ENCODE results near the gene MAPKAPK3. TPM values are rescaled to one million over a fixed set of nuclear protein-coding genes. Genes with fewer than 3 reads are reported as not detected.
"Not testable (repeated sequence)": the region's sequence is repeated elsewhere in the genome, so short reads cannot be mapped to it uniquely, and the experiment has no call there.

MAPKAPK3 gene
- total RNA-seq, 1 experiment from 2014 or later, result 88.2 TPM

GRCh38 chr3:50687916-50688315 lies 71.0 kb downstream of the MAPKAPK3 start:
- peaks cover 27% of the 10 kb centered on the region; the same call in 1 of the 2 replicates for H3K79me2 ChIP-seq (ENCODE audit: low read depth)
- no TSS peak for BruUV-seq (replicated peaks)
- H3K4me1 ChIP-seq (replicated peaks; ENCODE audit: insufficient read depth), result no peaks in the 10 kb centered on the region
- intact Hi-C loops (cut with micrococcal nuclease; ENCODE audit: unreplicated experiment), result no loop called here
- H3K27me3 ChIP-seq (ENCODE audit: insufficient read depth, low read depth), result no peaks in the 10 kb centered on the region
- CTCF ChIA-PET, result interaction anchor here (0.6 kb wide), 1 partner anchor 13 kb away, joined by 3 read pairs; the partner anchor contains the start of gene DOCK3
- TF ChIP-seq EZH2 (IDR thresholded peaks at IDR 0.05; ENCODE audit: low read depth) (no peak), CTCF (conservative IDR thresholded peaks at IDR 0.05) (no peak)
- no peaks in the 10 kb centered on the region for H3K9me3 ChIP-seq (ENCODE audit: insufficient read depth, low read depth)
- no peaks in the 10 kb centered on the region for H3K36me3 ChIP-seq (ENCODE audit: low read depth)
- no peak overlapping the region for H3K4me3 ChIP-seq
- H3F3A ChIP-seq (ENCODE audit: insufficient read depth, low read depth), result no peaks in the 10 kb centered on the region
- no peak for DNase-seq
- 0 out of 2 replicates have a peak, but pooled peaks cover 3% of the 10 kb centered on the region for H4K20me1 ChIP-seq (ENCODE audit: insufficient read depth)
- no peaks in the 10 kb centered on the region for H3K9me2 ChIP-seq (ENCODE audit: insufficient read depth)
- no peak overlapping the region for H3K4me2 ChIP-seq
- no peak overlapping the region for H3K27ac ChIP-seq
- POLR2A ChIA-PET (ENCODE audit: unreplicated experiment), result interaction anchor here (0.7 kb wide), 1 partner anchor 59 kb away, joined by 5 read pairs; no protein-coding TSS in a partner anchor
- no peak overlapping the region for H2AFZ ChIP-seq

DNA sequence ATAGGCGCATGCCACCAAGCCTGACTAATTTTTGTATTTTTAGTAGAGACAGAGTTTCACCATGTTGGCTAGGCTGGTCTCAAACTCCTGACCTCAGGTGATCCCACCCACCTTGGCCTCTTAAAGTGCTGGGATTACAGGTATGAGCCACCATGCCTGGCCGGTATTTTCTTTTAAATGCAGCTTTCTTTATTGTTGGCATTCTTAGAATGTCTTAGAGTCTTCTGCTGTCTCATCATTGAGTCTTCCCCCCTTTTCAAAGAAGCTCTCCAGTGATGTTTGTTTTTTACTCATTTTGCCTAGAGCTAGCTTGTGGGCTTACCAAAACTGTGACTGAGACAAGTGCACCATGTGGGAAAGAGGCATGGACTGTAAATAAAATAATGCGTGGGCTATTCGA lies 71.7 kb downstream of the MAPKAPK3 start:
- H3F3A ChIP-seq (ENCODE audit: insufficient read depth, low read depth); intact Hi-C loops (cut with micrococcal nuclease; ENCODE audit: unreplicated experiment); H3K27ac ChIP-seq; H3K9me3 ChIP-seq (ENCODE audit: insufficient read depth, low read depth); H3K4me1 ChIP-seq (replicated peaks; ENCODE audit: insufficient read depth); H3K4me2 ChIP-seq; CTCF ChIA-PET; BruUV-seq (replicated peaks); H3K4me3 ChIP-seq; DNase-seq; H3K36me3 ChIP-seq (ENCODE audit: low read depth); H2AFZ ChIP-seq; POLR2A ChIA-PET (ENCODE audit: unreplicated experiment); H3K27me3 ChIP-seq (ENCODE audit: insufficient read depth, low read depth); H4K20me1 ChIP-seq (ENCODE audit: insufficient read depth); H3K9me2 ChIP-seq (ENCODE audit: insufficient read depth): not testable (repeated sequence)
- H3K79me2 ChIP-seq (ENCODE audit: low read depth), result 0 out of 2 replicates have a peak, but pooled peaks cover 23% of the 10 kb centered on the region

DNA sequence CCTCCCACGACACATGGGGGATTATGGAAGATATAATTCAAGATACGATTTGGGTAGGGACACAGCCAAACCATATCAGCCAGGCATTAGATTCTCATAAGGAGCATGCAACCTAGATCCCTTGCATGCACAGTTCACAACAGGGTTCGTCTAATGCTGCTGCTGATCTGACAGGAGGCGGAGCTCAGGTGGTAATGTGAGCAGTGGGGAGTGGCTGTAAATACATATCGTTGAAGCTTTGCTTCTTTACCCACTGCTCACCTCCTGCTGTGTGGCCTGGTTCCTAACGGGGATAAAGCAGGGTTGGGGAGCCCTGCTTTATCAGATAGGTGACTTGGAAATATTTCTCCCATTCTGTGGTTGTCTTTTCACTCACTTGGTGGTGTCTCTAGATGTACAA lies 72.6 kb downstream of the MAPKAPK3 start:
- no peak for TF ChIP-seq CTCF (conservative IDR thresholded peaks at IDR 0.05)
- no peak for TF ChIP-seq EZH2 (IDR thresholded peaks at IDR 0.05; ENCODE audit: low read depth)
- H3K36me3 ChIP-seq (ENCODE audit: low read depth), result no peaks in the 10 kb centered on the region
- H4K20me1 ChIP-seq (ENCODE audit: insufficient read depth), result 0 out of 2 replicates have a peak, but pooled peaks cover 3% of the 10 kb centered on the region
- ChIA-PET POLR2A (ENCODE audit: unreplicated experiment) (interaction anchor here (0.6 kb wide), 1 partner anchor 953 kb away, joined by 5 read pairs; no protein-coding TSS in a partner anchor), CTCF (no interaction called here)
- intact Hi-C loops (cut with micrococcal nuclease; ENCODE audit: unreplicated experiment), result no loop called here
- 0 out of 2 replicates have a peak, but pooled peaks cover 20% of the 10 kb centered on the region for H3K79me2 ChIP-seq (ENCODE audit: low read depth)
- BruUV-seq (replicated peaks), result no TSS peak
- H3K9me2 ChIP-seq (ENCODE audit: insufficient read depth), result no peaks in the 10 kb centered on the region
- H3K27ac ChIP-seq, result no peak overlapping the region
- H2AFZ ChIP-seq, result no peak overlapping the region
- no peaks in the 10 kb centered on the region for H3F3A ChIP-seq (ENCODE audit: insufficient read depth, low read depth)
- no peaks in the 10 kb centered on the region for H3K4me1 ChIP-seq (replicated peaks; ENCODE audit: insufficient read depth)
- no peaks in the 10 kb centered on the region for H3K27me3 ChIP-seq (ENCODE audit: insufficient read depth, low read depth)
- H3K4me2 ChIP-seq, result no peak overlapping the region
- no peak for DNase-seq
- H3K4me3 ChIP-seq, result no peak overlapping the region
- H3K9me3 ChIP-seq (ENCODE audit: insufficient read depth, low read depth), result no peaks in the 10 kb centered on the region

DNA sequence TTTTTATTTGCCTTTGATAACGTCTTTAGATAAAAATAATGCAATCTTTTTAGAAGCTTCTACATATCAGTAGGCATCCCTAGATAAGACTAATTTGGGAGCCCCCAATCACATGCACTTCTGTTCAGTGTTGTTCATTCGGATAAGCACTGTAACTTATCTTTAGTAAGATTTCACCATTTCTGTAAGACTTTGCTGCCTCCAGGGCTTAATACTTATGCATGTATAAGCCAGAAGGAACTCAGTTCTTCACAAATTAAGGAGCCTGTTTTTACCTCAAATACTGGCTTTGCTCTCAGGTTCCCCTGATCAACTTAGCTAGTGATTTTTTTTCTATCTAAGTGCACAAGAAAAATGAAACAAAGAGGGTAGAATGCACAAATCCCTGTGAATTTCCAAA lies 78.1 kb downstream of the MAPKAPK3 start:
- CTCF ChIA-PET, result no interaction called here
- intact Hi-C loops (cut with micrococcal nuclease; ENCODE audit: unreplicated experiment), result no loop called here
- BruUV-seq (replicated peaks), result no TSS peak

More for the DNA sequence above, 78.1 kb downstream of the MAPKAPK3 start:
- H3F3A ChIP-seq (ENCODE audit: insufficient read depth, low read depth), result no peaks in the 10 kb centered on the region
- peaks cover 22% of the 10 kb centered on the region for H3K79me2 ChIP-seq (ENCODE audit: low read depth)
- no peak for TF ChIP-seq EZH2 (IDR thresholded peaks at IDR 0.05; ENCODE audit: low read depth)
- no peak for TF ChIP-seq CTCF (conservative IDR thresholded peaks at IDR 0.05)
- no peak overlapping the region for H3K4me3 ChIP-seq
- H3K9me2 ChIP-seq (ENCODE audit: insufficient read depth), result no peaks in the 10 kb centered on the region
- no peaks in the 10 kb centered on the region for H3K9me3 ChIP-seq (ENCODE audit: insufficient read depth, low read depth)
- peaks cover 6% of the 10 kb centered on the region; the same call in 1 of the 2 replicates for H4K20me1 ChIP-seq (ENCODE audit: insufficient read depth)
- POLR2A ChIA-PET (ENCODE audit: unreplicated experiment), result no interaction called here
- no peak overlapping the region for H2AFZ ChIP-seq
- no peaks in the 10 kb centered on the region for H3K27me3 ChIP-seq (ENCODE audit: insufficient read depth, low read depth)
- H3K4me2 ChIP-seq, result no peak overlapping the region
- no peak overlapping the region for H3K27ac ChIP-seq
- no peak for DNase-seq
- no peaks in the 10 kb centered on the region for H3K36me3 ChIP-seq (ENCODE audit: low read depth)
- H3K4me1 ChIP-seq (replicated peaks; ENCODE audit: insufficient read depth), result no peaks in the 10 kb centered on the region
